ENCODE data around the gene PIK3CA. TPM values are rescaled to one million over a fixed set of nuclear protein-coding genes. Genes with fewer than 3 reads are reported as not detected.

PIK3CA gene
- polyA plus RNA-seq, 3 donors, result 7.4 to 9.5 (median 9.4) TPM

GRCh38 chr3:179194931-179195330 is 46.8 kb downstream of the PIK3CA start:
- Histone ChIP-seq H3K4me2 (replicated peaks; ENCODE audit: extremely low read depth, low read length, poor library complexity, severe bottlenecking) (no peak overlapping the region), H3K36me3 (replicated peaks in 1 of 2; ENCODE audit: control insufficient read depth in 1 of 2, insufficient read depth in 2 of 2, low read length in 2 of 2) (peaks cover 4 to 11% of the 10 kb centered on the region in 2 donors), H4K20me1 (ENCODE audit: insufficient read depth, low read length) (peaks cover 79% of the 10 kb centered on the region), H3K27ac (ENCODE audit: low read depth in 1 of 2, low read length in 2 of 2) (no peak overlapping the region), H3K4me3 (replicated peaks in 1 of 3; ENCODE audit: low read depth in 2 of 3, low read length in 3 of 3) (no peak overlapping the region), H3K79me2 (ENCODE audit: insufficient read depth, low read length) (peaks cover 47% of the 10 kb centered on the region), H2AFZ (ENCODE audit: insufficient read depth, low read depth, low read length, poor library complexity, severe bottlenecking) (no peak overlapping the region), H3K4me1 (ENCODE audit: control insufficient read depth in 1 of 2, insufficient read depth in 2 of 2, low read length in 2 of 2) (no peaks in the 10 kb centered on the region), H3K9ac (ENCODE audit: insufficient read depth, low read length, poor library complexity, severe bottlenecking) (no peak overlapping the region), H3K27me3 (ENCODE audit: control insufficient read depth in 2 of 2, insufficient read depth in 2 of 2, low read length in 2 of 2) (no peaks in the 10 kb centered on the region), H3K9me3 (replicated peaks in 1 of 2; ENCODE audit: control insufficient read depth in 1 of 2, insufficient read depth in 1 of 2, low read length in 2 of 2) (no peaks in the 10 kb centered on the region)
- no peak overlapping the region for H3K27ac Mint-ChIP-seq
- WGBS (ENCODE audit: insufficient coverage), result no CpG with 5 or more reads among the region's 4 CpGs
- no peak for DNase-seq
- H3K4me3 Mint-ChIP-seq, result no peak overlapping the region
- intact Hi-C loops (cut with micrococcal nuclease), result no loop called here
- H3K36me3 Mint-ChIP-seq, result peaks cover 6 to 7% of the 10 kb centered on the region in 2 donors
- H3K27me3 Mint-ChIP-seq (ENCODE audit: low read depth in 3 of 3), result no peaks in the 10 kb centered on the region
- TF ChIP-seq, protein P1, sequence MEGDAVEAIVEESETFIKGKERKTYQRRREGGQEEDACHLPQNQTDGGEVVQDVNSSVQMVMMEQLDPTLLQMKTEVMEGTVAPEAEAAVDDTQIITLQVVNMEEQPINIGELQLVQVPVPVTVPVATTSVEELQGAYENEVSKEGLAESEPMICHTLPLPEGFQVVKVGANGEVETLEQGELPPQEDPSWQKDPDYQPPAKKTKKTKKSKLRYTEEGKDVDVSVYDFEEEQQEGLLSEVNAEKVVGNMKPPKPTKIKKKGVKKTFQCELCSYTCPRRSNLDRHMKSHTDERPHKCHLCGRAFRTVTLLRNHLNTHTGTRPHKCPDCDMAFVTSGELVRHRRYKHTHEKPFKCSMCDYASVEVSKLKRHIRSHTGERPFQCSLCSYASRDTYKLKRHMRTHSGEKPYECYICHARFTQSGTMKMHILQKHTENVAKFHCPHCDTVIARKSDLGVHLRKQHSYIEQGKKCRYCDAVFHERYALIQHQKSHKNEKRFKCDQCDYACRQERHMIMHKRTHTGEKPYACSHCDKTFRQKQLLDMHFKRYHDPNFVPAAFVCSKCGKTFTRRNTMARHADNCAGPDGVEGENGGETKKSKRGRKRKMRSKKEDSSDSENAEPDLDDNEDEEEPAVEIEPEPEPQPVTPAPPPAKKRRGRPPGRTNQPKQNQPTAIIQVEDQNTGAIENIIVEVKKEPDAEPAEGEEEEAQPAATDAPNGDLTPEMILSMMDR (IDR thresholded peaks at IDR 0.05), result no peak
- peaks cover 11% of the 10 kb centered on the region for H3K4me1 Mint-ChIP-seq
- H3K9me3 Mint-ChIP-seq, result peaks cover 0 to 2% (median 0%) of the 10 kb centered on the region in 7 donors

- TF ChIP-seq, protein P1 (IDR thresholded peaks at IDR 0.05), result no peak
- no peaks in the 10 kb centered on the region for H3K27me3 ChIP-seq (ENCODE audit: control insufficient read depth in 2 of 2, insufficient read depth in 2 of 2, low read length in 2 of 2)
- Mint-ChIP-seq H3K4me1 (peaks cover 9% of the 10 kb centered on the region), H3K36me3 (peaks cover 11 to 15% of the 10 kb centered on the region in 2 donors), H3K4me3 (no peak overlapping the region), H3K9me3 (no peaks in the 10 kb centered on the region), H3K27me3 (ENCODE audit: low read depth in 3 of 3) (no peaks in the 10 kb centered on the region), H3K27ac (no peak overlapping the region)
- H3K36me3 ChIP-seq (replicated peaks in 1 of 2; ENCODE audit: control insufficient read depth in 1 of 2, insufficient read depth in 2 of 2, low read length in 2 of 2), result peaks cover 13 to 19% of the 10 kb centered on the region in 2 donors
- H3K9me3 ChIP-seq (replicated peaks in 1 of 2; ENCODE audit: control insufficient read depth in 1 of 2, insufficient read depth in 1 of 2, low read length in 2 of 2), result no peaks in the 10 kb centered on the region
- no peak for DNase-seq
- no peak overlapping the region for H3K9ac ChIP-seq (ENCODE audit: insufficient read depth, low read length, poor library complexity, severe bottlenecking)
- H3K4me1 ChIP-seq (ENCODE audit: control insufficient read depth in 1 of 2, insufficient read depth in 2 of 2, low read length in 2 of 2), result no peaks in the 10 kb centered on the region
- intact Hi-C loops (cut with micrococcal nuclease), result no loop called here
- H2AFZ ChIP-seq (ENCODE audit: insufficient read depth, low read depth, low read length, poor library complexity, severe bottlenecking), result no peak overlapping the region
- H3K27ac ChIP-seq (ENCODE audit: low read depth in 1 of 2, low read length in 2 of 2), result no peak overlapping the region
- peaks cover 45% of the 10 kb centered on the region for H3K79me2 ChIP-seq (ENCODE audit: insufficient read depth, low read length)
- no peak overlapping the region for H3K4me2 ChIP-seq (replicated peaks; ENCODE audit: extremely low read depth, low read length, poor library complexity, severe bottlenecking)
- WGBS (ENCODE audit: insufficient coverage), result no CpG with 5 or more reads among the region's 1 CpG
- no peak overlapping the region for H3K4me3 ChIP-seq (replicated peaks in 1 of 3; ENCODE audit: low read depth in 2 of 3, low read length in 3 of 3)
- H4K20me1 ChIP-seq (ENCODE audit: insufficient read depth, low read length), result peaks cover 67% of the 10 kb centered on the region
Measured at GRCh38 chr3:179196098-179196497, 47.9 kb downstream of the PIK3CA start.

Data from CD14-positive monocyte (primary cell).